Stimulated activated CD8-positive, alpha-beta memory T cell treated with anti-CD3 and anti-CD28 coated beads, Interleukin-12 subunit alpha, Interleukin-12 subunit beta, amount 100 ng/mL, for 4 hours (primary cell): ENCODE results near the gene PPP2R2D.

Source experiments
- DNase-seq: peaks from one replicate; pipeline ENCODE4 v3.0.0-alpha.2; 2020; ENCODE audit warnings: low read depth

PPP2R2D gene

DNA sequence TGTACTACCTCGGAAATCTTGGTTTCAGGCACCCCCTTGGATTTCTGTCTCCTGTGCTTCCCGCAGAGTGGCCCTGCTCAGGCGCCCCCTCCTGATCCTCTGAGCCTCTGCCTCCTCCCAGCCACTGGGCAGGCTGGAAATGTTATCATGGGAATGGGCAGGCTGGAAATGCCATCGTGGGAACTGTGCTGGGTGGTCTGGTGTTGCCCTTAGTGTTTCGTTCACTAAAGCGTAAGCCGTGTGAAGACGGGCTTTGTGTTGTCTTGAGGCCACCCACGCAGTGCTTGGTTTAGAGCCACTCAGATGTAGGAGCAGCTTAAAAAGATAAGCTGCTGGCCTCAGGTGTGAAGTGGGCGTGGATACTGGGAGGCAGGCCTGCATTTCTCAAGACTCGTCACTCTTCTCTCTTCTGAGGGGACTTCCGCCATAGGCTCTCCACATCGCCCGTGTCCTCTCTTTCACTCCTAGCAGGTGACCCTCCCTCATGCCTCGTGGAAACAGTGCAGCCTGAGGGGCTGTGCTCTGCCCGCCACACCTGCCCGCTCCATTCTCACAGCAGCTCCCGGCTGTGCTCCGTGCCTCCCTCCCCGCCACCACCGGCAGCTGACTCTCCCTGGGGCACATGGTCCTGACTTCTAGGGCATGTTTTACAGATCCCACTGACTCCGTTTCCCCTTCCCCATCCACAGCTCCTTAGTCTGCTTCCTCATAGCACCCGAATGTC is 28.5 kb downstream of the PPP2R2D start:
- DNase-seq: no peak

DNA sequence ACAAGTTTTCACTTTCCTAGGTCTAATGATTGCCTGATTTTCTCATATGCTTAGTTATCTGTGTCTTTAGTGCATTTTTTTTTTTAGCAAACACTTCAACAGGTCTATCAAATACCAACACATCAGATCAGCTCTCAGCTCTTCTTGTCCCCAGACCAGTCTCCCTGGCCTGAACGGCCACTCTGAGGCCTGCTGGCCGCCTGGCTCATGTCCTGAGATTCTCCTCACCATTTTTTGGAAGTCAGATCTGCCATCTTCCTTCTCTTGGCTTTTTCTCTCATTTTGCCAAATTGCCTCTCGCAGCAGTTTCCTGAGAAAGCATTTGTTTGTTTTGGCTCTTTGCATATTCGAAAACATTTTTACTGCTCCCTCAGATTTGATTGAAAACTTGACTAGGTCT is 29.3 kb downstream of the PPP2R2D start:
- DNase-seq: no peak

DNA sequence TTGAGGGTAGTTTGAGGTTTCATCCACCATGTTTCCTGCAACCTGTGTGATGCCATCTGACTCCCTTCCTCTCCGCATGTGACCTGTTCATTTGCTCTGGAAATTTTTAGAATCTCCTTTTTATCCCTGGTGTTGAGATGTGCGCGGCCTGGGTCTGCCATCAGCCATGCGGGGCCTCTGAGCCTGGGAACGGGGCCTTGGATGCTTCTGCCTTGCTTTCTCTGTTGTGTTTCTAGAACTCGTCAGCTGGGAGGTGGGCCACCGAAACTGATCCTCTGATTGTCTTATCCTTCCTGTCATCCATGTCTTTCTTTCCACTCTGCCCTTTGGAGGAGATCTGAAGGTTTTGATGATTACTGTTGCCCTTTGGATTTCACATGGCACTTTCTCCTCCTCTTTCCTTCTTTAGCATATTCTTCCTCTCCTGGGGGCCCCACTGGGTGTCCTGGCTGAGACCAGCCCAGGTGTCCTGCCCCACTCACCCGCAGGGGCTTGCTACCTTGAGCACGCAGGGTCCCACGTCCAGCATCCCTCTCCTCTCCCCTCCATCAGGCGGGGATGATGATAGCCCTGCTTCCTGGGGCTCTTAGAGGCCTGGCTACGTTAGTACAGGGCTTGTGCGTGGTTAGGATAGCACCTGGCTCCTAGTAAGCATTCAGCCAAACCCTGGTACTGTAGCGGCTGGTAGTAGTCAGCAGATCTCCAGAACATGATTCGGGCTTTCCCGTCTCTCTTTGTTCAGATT is 29.9 kb downstream of the PPP2R2D start:
- DNase-seq: no peak

DNA sequence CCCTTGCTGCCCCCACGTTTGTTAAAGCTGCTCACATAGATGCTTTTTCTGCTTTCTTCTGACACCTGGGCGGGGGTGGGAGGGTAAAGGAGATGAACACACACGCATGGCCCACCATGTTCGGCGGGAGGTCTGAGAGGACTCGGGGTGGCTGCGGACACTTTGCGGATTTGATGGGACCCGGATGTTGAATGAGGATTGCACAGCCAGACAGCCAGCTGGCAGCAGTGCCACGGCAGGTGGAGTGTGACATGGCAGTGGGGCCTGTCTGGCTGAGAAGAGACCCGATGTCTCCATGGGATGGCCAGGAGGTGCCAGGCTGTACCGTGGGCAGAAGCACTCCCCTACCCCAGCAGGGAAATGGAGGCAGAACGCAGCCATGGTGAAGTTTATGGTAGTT is 31.2 kb downstream of the PPP2R2D start:
- DNase-seq: no peak

DNA sequence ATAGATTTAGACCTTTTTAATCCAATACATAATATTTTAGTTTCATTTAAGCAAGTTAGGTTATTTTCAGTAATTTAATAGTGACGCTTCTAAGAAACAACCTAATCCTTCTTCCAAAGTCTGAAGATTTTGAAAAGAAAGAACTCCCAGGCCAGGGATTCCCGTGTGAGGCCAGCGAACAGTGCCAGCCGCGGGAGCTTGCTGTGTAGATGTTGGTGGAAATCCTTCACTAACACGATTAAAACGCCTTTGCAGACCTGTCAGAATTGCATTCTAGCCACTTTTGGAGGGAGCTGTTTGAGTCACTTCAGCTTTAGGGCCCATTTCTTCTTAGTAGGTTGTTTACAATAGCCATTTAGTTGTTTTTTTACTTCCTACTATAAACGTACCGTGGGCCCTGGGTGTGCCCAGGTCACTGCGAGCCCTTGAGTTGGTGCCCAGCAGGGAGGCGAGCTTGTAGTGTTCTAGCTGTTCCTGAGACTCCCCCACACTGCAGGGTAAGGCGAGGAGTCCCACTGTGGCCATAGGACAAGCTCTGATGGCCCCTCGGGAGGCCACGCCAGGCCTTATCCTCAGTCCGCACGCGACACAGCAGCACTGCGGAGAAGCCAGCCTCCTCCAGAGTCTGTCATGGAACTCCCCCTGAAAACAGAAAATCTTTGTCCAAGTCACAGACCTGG is 32.3 kb downstream of the PPP2R2D start:
- DNase-seq: no peak

DNA sequence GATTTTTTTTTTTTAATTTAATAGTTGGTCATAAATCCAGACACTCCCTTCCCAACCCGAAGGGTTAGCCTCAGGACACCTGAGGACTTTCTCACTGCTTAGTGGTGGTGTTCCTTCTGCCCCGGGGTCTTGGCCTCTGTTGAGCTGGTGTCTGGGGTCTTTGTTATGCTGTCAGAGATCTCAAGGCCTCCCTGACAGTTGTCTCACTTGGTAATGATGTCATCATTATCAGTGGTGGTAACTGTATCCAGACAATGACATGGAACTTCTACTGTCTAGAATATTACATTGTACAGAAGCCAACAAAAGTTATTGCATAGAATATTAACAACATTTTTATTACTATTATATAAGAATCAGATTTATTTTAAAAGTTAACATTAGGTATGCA is 32.9 kb downstream of the PPP2R2D start:
- DNase-seq: no peak

DNA sequence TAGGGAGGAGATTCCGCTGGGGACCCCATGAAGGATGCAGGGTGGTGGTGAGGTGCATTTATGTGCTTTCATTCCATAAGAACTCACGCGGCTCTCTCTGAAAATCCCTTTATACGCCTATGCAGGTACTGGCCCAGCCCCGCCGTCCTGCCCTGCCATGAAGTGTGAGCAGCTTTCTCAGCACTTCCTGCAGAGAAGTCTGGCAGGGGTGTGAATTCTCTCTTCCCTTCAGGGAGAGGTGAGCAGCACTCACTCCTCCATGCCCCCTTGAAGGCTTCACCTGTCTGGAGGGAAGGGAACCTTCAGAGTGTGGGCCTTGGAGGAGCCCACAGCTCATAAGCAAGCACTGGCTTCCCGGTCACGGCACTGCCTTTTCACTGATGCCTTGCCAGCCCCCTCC is 34.0 kb downstream of the PPP2R2D start:
- no peak for DNase-seq

DNA sequence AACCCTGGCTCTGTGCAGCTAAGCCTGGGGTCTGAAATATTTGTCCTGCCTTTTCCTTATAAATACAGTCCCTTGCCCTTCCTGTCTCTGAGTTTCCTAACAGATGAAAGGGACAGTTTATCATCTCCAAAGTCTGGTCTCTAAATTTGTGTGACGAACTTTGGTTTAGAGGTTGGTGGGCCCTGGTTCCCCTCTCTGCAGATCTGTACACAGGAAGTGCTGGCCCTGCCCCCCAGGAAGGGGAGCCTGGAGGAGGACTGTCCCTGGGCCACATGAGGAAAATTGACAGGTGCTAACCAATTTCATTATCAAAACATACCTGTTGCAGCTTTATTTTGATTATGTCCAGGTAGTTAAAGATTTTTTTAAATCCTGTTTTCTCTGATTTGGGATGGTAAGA is 34.5 kb downstream of the PPP2R2D start:
- no peak for DNase-seq

DNA sequence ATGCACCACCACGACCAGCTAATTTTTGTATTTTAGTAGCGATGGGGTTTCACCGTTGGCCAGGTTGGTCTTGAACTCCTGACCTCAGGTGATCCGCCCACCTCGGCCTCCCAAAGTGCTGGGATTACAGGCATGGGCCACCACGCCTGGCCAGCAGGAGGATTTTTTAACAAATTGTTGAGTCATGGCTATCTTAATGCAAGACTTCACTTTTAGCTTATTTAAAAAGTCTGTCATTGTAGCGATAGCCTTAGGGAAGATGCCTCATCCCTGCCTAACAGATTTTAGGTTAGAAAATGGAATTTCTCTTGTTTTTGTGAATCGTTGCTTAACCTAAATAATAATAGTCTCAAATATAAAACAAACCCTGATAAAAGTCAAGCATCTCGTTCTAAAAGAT is 35.5 kb downstream of the PPP2R2D start:
- DNase-seq: no peak

DNA sequence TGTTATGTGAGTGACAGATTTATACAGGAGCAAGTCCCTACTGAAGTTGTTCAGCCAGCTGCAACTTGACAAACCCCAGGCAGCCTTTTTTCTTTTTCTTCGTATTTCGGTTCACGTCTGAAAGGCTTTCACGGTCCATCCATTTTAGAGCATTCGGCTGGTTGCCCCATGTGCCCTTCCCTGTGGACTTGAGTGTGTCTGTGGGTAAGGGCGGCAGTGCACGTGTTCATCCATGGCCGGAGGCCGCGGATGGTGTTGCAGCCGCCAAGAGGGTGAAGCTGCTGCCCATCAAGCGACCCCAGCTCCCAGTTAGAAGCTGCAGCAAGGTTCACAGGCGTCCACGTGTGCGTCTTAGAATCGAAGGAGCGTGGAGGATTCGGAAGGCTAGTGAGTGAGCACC is 35.9 kb downstream of the PPP2R2D start:
- DNase-seq: no peak

DNA sequence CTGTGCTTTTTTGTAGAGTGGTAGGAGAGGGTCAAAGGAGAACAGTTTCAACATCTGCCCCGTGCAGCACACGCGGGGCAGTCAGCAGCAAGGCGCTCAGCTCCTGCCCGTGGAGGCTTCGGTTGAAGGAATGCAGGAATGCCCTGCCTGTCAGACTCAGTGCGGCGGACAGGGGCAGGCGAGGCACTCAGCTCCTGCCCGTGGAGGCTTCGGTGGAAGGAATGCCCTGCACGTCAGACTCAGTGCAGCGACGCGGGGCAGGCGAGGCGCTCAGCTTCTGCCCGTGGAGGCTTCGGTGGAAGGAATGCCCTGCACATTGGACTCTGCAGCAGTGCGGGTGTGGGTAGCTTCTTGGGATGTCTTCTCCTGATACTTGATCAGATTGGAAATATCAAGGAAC is 37.0 kb downstream of the PPP2R2D start:
- DNase-seq: no peak

DNA sequence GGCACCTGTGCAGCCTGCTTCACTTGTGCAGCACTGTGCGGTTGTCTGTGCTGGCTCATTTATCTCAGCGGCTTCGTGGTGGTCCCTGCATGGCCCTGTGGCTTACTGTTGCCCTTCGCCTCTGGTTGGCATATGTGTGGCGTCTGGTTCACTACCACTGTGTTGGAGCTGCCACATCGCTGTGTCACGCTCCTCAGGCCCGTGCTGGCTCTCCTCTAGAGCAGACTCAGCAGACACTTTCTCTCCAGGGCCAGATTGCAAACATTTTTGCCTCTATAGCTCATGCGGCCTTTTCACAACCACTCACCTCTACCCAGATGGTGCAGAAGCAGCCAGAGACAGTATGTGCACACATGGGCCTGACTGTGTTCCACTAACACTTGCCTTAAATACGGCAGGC is 37.9 kb downstream of the PPP2R2D start:
- no peak for DNase-seq

DNA sequence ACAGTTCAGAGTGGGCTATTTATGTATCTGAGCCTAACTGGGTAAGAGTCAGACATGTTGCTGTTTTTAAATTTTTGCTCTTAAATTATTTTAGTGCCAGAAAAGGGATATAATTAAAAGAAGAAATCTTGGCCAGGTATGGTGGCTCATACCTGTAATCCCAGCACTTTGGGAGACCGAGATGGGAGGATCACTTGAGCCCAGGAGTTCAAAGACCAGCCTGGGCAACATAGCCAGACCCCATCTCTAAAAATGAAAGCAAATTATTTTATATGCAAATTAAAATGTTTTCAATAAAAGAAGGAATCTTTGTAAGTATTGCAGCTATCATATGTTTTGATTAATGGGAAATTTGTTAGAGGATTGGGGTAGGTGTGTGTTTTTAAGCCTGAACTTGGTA is 41.6 kb downstream of the PPP2R2D start:
- DNase-seq: no peak

DNA sequence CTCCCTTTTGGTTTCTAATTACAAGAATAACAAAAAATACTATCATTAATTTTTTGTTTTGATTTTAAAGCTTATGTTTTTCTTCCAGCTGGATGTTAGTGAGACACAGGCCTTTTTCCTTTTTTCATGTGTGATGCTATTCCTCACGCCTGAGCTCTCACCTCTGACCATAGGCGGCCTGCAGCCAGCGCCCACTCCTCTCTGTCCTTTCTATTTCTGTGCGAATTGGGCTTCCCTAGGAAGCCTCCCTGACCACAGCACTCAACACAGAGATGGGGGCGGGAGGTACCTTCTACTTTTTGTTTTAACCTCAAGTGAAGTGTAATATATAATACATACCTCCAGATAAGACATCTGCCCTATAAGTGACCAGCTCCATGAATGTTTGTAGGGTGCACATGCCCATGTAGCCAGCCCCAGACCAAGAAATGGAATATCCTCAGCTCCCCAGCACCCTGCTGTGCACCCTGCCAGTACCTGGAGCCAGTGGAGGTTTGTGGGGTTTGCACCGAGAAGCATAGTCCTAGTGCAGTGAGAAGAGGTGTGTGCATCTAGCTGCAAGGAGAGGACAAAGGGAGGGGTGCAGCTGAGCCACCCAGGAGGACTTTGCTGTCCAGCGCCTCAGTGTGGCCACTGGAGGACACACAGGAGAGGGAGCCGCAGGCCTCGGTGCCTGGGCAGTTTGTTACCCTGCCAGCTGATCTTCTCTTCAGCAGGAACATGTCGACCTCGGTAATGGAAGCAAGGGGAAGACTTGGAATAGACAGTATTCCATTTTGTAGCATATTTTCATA is 42.4 kb downstream of the PPP2R2D start:
- no peak for DNase-seq

DNA sequence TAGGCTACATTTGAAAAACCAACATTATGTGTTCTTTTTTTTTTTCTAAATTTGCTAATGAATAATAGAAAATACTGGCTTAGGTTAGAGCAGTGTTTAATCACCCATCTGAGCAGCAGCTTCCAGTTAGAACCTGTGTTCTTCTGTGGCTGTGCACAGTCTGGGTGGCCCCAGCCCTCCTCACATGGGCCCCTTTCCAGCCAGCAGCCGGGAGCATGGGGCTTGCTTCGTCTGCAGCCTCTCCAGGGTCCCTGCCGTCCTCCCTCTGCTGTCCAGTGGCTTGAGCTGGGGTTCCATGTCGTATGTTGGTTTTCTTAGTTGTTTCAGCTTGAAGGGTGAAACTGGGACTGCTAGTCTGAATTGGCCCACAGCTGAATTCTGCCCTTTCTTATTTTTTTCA is 43.6 kb downstream of the PPP2R2D start:
- no peak for DNase-seq

DNA sequence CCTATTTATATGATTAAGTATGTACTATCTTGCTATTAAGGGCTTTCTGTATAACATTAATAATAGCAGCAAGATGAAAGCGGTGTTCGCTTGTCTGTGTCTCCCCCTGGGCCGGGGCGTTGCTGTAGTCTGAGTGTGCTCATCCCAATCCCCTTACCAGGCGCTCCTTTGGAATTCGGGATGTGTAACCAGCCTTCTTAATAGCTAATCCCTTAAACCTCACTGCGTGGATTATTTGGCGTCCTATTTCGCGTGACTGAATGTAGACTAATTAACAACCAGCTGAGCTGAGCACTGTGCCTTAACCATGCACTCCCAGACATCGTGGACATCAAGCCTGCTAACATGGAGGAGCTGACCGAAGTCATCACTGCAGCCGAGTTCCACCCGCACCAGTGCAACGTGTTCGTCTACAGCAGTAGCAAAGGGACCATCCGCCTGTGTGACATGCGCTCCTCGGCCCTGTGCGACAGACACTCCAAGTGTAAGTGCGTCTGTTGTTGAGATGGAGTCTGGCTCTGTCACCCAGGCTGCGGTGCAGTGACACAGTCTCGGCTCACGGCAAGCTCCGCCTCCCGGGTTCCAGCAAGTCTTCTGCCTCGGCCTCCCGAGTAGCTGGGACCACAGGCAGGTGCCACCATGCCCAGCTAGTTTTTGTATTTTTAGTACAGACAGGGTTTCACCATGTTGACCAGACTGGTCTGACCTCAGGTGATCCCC is 44.3 kb downstream of the PPP2R2D start:
- DNase-seq: no peak

DNA sequence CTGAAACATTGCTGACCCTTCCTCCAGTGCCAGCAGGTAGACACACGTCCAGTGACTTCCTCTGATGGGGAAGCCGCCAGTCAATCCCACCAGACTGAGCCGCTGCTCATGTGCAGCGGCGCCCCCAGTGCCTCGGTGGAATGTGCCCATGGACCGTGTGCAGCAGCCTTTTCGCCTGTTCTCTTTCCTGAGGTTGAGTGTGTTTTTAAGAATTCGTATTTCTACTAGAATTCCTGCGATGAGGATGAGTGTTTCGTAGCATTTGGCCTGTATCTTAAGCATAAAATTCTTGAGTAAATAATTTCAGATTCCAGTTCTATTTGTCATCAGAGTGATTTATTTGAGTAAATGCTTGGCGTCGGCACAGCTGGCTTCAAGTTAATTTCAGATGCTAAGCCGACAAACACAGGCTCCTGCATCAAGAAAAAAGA is 45.5 kb downstream of the PPP2R2D start:
- no peak for DNase-seq

DNA sequence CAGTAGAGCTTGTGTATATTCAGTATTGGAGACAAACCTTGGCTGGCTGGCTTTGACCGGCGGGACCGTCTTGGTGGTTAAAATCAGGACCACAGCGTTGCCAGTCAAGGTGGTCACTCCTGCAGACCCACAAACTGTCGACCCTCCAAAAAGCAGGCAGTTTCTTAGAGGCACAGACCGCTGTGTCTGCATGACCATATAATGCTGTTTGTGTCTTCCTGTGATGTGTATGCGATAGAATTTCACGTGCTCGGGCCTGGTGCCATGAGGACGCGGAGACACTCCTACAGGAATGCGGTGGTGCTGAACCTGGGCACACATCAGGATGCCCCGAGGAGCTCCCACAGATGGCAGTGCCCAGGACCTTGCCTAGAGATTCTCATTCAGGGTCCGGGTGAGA is 46.1 kb downstream of the PPP2R2D start:
- no peak for DNase-seq

DNA sequence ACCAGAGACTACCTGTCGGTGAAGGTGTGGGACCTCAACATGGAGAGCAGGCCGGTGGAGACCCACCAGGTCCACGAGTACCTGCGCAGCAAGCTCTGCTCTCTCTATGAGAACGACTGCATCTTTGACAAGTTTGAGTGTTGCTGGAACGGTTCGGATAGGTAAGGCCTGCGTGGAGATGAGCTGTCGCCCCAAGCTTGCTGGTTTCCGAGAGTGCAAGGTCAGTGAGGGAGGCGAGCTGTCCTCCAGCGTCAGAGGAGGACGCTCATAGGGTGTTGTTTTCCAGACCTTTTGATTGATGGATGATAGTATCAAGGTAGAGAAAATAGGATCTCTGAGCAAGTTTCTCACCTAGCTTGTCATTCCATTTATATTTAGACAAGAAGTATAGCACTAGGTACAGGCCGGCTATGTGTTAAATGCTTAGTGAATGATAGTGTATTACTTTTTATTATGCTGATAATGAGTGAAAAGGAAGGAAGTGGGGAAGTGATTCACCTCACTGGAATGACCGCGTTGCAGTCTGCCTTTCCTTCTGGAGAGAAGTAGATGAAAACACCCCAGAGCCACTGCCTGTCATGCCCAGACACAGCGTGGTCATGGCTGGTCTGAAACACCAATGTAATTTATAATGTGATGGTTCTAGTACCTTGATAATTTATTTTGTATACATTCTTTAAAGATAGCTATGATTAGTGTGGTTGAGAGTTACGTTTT is 47.0 kb downstream of the PPP2R2D start:
- no peak for DNase-seq

DNA sequence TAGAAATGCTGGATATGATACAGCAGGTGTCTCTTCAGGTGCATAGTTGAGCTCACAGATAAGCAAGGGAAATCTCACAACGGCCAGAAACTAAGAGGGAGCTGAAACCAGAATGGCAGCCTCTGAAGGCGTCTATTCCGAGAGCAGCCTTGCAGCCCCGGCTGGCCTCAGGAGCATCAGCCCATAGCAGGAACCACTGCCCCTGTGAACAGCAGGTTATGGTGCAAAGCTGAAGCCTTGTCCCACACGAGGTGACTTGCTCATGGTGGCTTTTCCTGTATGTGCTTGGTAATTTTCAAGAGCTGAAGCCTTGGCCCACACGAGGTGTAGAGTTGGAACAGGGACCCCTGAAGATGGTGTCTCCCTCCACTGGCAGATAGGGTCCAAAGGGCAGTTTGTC is 47.7 kb downstream of the PPP2R2D start:
- DNase-seq: no peak
